Osteocyte (in vitro differentiated cells): ENCODE results near the gene MLN. TPM values are rescaled to one million over a fixed set of nuclear protein-coding genes. Genes with fewer than 3 reads are reported as not detected.

Source experiments
- DNase-seq: peaks from one replicate; pipeline ENCODE4 v3.0.0; 2021; ENCODE audit warnings: mixed read lengths; ENCODE audit not compliant: unreplicated experiment; ENCODE audit errors: extremely low spot score
- H3K27ac Mint-ChIP-seq: one replicate; pipeline ENCODE4 v1.8.0; 2021; ENCODE audit warnings: mild to moderate bottlenecking, mixed read lengths; ENCODE audit not compliant: unreplicated experiment
- H3K27me3 Mint-ChIP-seq: one replicate; pipeline ENCODE4 v1.8.0; 2021; ENCODE audit warnings: mixed read lengths; ENCODE audit not compliant: unreplicated experiment
- H3K36me3 Mint-ChIP-seq: one replicate; pipeline ENCODE4 v1.8.0; 2021; ENCODE audit warnings: mixed read lengths; ENCODE audit not compliant: unreplicated experiment
- H3K4me1 Mint-ChIP-seq: one replicate; pipeline ENCODE4 v1.8.0; 2021; ENCODE audit warnings: mixed read lengths; ENCODE audit not compliant: unreplicated experiment
- H3K4me3 Mint-ChIP-seq: one replicate; pipeline ENCODE4 v1.8.0; 2021; ENCODE audit warnings: mild to moderate bottlenecking, moderate library complexity, mixed read lengths; ENCODE audit not compliant: unreplicated experiment
- H3K9me3 Mint-ChIP-seq: one replicate; pipeline ENCODE4 v1.8.0; 2021; ENCODE audit warnings: mixed read lengths; ENCODE audit not compliant: unreplicated experiment
- CTCF ChIP-seq: fragments of 200-600 bp; sonication (generic); IDR thresholded peaks from 2 replicates; pipeline ENCODE4 v1.5.0; 2021; ENCODE audit warnings: antibody characterized with exemption, mild to moderate bottlenecking, moderate library complexity
- total RNA-seq: library from RNA; stranded (reverse); gene quantifications from 2 replicates; pipeline ENCODE4 v1.2.1, GENCODE V29; 2021

Gene MLN
- total RNA-seq, 1 donor from 2014 or later = not detected

- DNase-seq = no peak
- Mint-ChIP-seq H3K27me3 (peaks cover 58% of the 10 kb centered on the region), H3K27ac (no peak overlapping the region), H3K36me3 (no peaks in the 10 kb centered on the region), H3K4me1 (peaks cover 4% of the 10 kb centered on the region), H3K4me3 (no peak overlapping the region), H3K9me3 (no peaks in the 10 kb centered on the region)
- no peak for TF ChIP-seq CTCF
Observed at GRCh38 chr6:33808641-33809180, 4.9 kb upstream of the MLN start.

DNA sequence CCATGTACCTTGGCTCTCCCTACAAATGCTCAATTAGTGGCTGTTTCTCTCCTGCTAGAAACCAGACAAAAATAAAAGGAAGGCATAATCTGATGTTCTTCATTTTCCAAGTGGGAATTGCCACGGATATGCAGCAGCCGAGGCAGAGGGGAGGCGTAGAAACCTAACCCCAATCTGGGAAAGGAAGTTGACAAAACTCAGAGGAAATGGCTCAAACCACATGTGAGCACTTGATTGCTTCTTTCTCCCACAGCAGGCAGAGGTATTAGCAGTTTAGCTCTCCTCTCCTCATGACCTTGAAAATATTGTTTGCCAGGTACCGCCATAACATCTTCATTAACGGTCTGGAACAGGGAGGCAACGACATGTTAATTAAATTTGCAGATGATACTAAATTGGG is 3.8 kb upstream of the MLN start:
- H3K27ac Mint-ChIP-seq = no peak overlapping the region
- H3K27me3 Mint-ChIP-seq = peaks cover 55% of the 10 kb centered on the region
- TF ChIP-seq CTCF = no peak
- peaks cover 6% of the 10 kb centered on the region for H3K4me1 Mint-ChIP-seq
- H3K9me3 Mint-ChIP-seq = no peaks in the 10 kb centered on the region
- H3K4me3 Mint-ChIP-seq = no peak overlapping the region
- no peaks in the 10 kb centered on the region for H3K36me3 Mint-ChIP-seq
- no peak for DNase-seq

- TF ChIP-seq CTCF = no peak
- H3K4me1 Mint-ChIP-seq = peaks cover 9% of the 10 kb centered on the region
- H3K27me3 Mint-ChIP-seq = peaks cover 54% of the 10 kb centered on the region
- H3K27ac Mint-ChIP-seq = no peak overlapping the region
- no peaks in the 10 kb centered on the region for H3K36me3 Mint-ChIP-seq
- H3K4me3 Mint-ChIP-seq = no peak overlapping the region
- DNase-seq = no peak
- no peaks in the 10 kb centered on the region for H3K9me3 Mint-ChIP-seq
Observed at GRCh38 chr6:33806841-33807240, 3.0 kb upstream of the MLN start.

DNA sequence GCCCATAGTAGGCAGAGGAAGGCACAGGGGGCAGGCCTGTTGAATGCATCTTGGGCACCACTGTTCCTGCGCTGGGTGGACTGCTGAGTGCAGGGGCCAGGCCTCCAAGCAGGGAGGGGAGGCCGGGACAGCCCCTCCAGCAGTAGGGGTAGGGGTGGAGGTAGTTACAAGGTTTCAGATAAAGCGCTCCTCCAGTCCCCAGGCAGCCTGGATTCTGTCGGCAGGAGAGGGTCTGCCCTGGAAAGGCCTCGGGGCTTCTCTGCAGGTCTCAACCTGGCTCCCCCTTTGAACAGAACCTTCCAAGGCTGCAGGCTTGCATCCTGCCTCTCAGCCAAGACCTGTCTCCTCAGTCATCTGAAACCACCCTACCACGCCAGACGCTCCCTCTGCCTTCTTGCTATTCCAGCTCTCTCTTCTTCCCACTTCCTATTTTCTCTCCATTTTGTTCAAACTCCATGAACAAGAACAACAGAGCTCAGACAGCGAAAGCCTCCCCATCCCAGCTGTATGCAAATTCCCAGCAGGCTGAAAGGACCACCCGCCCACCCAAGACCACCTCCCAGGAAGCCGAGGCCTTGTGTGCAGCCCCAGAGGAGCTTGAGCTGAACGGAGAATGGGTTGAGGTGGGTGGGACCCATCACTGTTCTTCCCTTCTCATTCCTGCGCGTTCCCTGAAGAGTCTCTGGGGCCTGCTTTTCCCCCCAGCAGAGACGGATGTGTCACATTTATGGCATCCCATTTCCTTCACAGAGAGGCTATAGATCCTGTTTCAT is 1.4 kb downstream of the MLN start:
- Mint-ChIP-seq H3K27me3 (peaks cover 20% of the 10 kb centered on the region), H3K9me3 (no peaks in the 10 kb centered on the region), H3K36me3 (no peaks in the 10 kb centered on the region), H3K4me1 (peaks cover 16% of the 10 kb centered on the region), H3K27ac (no peak overlapping the region), H3K4me3 (no peak overlapping the region)
- TF ChIP-seq CTCF = no peak
- DNase-seq = no peak

DNA sequence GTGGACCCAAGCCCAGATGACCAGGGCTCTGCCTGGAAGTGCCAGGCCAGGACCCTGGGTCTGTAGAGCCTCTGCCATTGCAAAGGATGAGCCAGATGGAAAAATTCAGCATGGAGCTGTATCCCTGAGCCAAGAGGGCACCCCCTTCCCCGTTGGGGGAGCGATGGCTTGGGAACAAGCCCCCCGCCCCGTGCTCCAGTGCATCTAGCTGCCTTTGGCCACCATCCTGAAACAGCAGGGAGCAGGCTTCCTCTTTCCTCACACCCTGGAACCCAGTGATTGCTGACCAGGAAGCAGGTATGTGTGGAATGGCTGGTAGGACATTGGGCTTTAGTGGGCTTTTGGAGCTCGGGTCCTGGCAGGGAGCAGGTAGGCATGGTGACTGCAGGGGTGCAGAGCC is 2.2 kb downstream of the MLN start:
- TF ChIP-seq CTCF = no peak
- DNase-seq = no peak
- Mint-ChIP-seq H3K4me1 (peaks cover 16% of the 10 kb centered on the region), H3K27me3 (peaks cover 16% of the 10 kb centered on the region), H3K9me3 (no peaks in the 10 kb centered on the region), H3K27ac (no peak overlapping the region), H3K36me3 (no peaks in the 10 kb centered on the region), H3K4me3 (no peak overlapping the region)
